ENCODE measurements around the gene PRPF6. TPM values are rescaled to one million over a fixed set of nuclear protein-coding genes. Genes with fewer than 3 reads are reported as not detected.

Gene PRPF6
- total and polyA plus RNA-seq, 2 of the 13 experiments (the other 11 are each of a cell fraction or from before 2014, with no cell fraction given), result 63.7 to 101 TPM

DNA sequence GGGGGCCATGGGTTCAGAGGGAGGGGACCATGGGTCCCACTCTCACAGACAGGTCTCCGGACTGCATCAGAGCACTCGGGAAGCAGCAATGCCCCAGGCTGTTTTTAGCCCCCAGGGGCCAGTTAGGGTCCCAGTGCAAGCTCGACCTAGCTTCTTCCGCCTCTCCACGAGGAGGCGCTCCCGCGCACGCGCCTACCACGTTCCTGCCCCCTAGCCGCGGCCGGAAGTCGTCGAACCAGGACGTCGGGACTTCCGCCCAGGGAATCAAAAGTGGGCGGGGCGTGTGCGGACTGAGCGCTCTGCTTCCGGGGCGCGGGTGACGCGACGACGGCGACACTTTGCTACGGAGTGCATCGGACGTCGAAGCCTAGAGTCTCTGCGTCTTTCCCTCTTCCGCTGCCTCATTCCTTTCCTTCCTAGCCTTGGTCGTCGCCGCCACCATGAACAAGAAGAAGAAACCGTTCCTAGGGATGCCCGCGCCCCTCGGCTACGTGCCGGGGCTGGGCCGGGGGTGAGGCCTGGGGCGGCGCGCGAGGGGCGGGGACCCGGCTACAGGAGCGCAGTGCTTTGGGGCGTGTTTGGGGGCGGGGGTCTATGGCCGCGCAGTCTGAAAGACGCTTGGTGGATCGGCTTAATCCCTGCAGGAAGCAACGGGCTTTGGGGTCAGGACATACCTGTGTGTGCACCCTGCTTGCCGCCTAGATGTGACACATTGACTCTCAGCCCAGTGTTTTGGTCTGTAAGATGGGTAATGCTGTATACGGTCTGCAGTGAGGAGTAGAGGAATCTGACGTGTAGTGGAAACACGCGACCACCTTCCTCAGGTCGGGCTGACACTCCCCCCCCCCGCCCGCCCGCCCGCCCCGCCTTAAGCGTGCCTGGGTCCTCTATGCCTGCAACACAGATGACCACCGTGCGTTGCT lies at the start of gene PRPF6 (continued):
- peak; percentile 94 for TF ChIP-seq SIN3A (IDR thresholded peaks at IDR 0.05; ENCODE audit: borderline replicate concordance, low read depth, low read length)
- peak; percentile 97 for TF ChIP-seq ETV5 (CRISPR knock-in tag; IDR thresholded peaks at IDR 0.05; ENCODE audit: borderline replicate concordance)
- TF ChIP-seq, protein P1, sequence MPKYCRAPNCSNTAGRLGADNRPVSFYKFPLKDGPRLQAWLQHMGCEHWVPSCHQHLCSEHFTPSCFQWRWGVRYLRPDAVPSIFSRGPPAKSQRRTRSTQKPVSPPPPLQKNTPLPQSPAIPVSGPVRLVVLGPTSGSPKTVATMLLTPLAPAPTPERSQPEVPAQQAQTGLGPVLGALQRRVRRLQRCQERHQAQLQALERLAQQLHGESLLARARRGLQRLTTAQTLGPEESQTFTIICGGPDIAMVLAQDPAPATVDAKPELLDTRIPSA (CRISPR knock-in tag; IDR thresholded peaks at IDR 0.05; ENCODE audit: borderline replicate concordance), result peak; percentile 93; the same call in 1 of the 2 replicates
- TF ChIP-seq TCF7 (IDR thresholded peaks at IDR 0.05; ENCODE audit: low read depth), result no peak; the same call in 1 of the 2 replicates
- no peak; the same call in 1 of the 2 replicates for TF ChIP-seq MATR3 (CRISPR knock-in tag; IDR thresholded peaks at IDR 0.05)
- TF ChIP-seq ZNF160 (CRISPR knock-in tag; IDR thresholded peaks at IDR 0.05), result peak; percentile 95
- TF ChIP-seq NFKBIZ (CRISPR knock-in tag; IDR thresholded peaks at IDR 0.05), result peak; percentile 78; the same call in 1 of the 2 replicates
- TF ChIP-seq, protein P2, sequence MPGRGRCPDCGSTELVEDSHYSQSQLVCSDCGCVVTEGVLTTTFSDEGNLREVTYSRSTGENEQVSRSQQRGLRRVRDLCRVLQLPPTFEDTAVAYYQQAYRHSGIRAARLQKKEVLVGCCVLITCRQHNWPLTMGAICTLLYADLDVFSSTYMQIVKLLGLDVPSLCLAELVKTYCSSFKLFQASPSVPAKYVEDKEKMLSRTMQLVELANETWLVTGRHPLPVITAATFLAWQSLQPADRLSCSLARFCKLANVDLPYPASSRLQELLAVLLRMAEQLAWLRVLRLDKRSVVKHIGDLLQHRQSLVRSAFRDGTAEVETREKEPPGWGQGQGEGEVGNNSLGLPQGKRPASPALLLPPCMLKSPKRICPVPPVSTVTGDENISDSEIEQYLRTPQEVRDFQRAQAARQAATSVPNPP (CRISPR knock-in tag; IDR thresholded peaks at IDR 0.05), result no peak
- TF ChIP-seq NR2F2 (IDR thresholded peaks at IDR 0.05; ENCODE audit: borderline replicate concordance, low read depth), result 0 out of 2 replicates have a peak, but pooled peaks have one; percentile 11
- peak; percentile 96; the same call in 1 of the 2 replicates for TF ChIP-seq ZNF839 (CRISPR knock-in tag; IDR thresholded peaks at IDR 0.05; ENCODE audit: borderline replicate concordance)
- TF ChIP-seq ZNF580 (CRISPR knock-in tag; IDR thresholded peaks at IDR 0.05; ENCODE audit: borderline replicate concordance, low read depth), result peak; percentile 99

Measured in HepG2 (cell line).